WTC11 (cell line): ENCODE measurements around the gene VAMP7. TPM values are rescaled to one million over a fixed set of nuclear protein-coding genes. Genes with fewer than 3 reads are reported as not detected.
"Not testable (repeated sequence)": the region's sequence is repeated elsewhere in the genome, so short reads cannot be mapped to it uniquely, and the experiment has no call there.

ENCODE experiments used
- ATAC-seq: fragments of 200-7000 bp; cut with Tn5 transposase; 2 replicates; pipeline ENCODE4 v1.10.0; 2021; ENCODE audit warnings: mild to moderate bottlenecking, moderate library complexity
- CTCF ChIA-PET: fragments of 300-600 bp; sonication (Branson Sonifier 250); formaldehyde crosslinking; loops from one replicate; lab custom pipeline; 2021; ENCODE audit warnings: antibody characterized with exemption; lab: Charles Lee
- POLR2A ChIA-PET: fragments of 350-600 bp; sonication (Branson Sonifier 250); formaldehyde crosslinking; loops from one replicate; lab custom pipeline; 2021; ENCODE audit warnings: antibody characterized with exemption; lab: Charles Lee
- DNase-seq: peaks from one replicate; pipeline ENCODE4 v3.0.0; 2021; ENCODE audit warnings: low spot score
- H3K27ac Mint-ChIP-seq: 2 replicates; pipeline ENCODE4 v1.8.0; 2021; ENCODE audit warnings: mixed read lengths
- H3K27me3 Mint-ChIP-seq: 2 replicates; pipeline ENCODE4 v1.8.0; 2021; ENCODE audit warnings: low read depth, mild to moderate bottlenecking, moderate library complexity, mixed read lengths
- H3K36me3 Mint-ChIP-seq: 2 replicates; pipeline ENCODE4 v1.8.0; 2021; ENCODE audit warnings: mixed read lengths
- H3K4me1 Mint-ChIP-seq: 2 replicates; pipeline ENCODE4 v1.8.0; 2022; ENCODE audit warnings: mixed read lengths
- H3K4me3 Mint-ChIP-seq: 2 replicates; pipeline ENCODE4 v1.8.0; 2021; ENCODE audit warnings: mild to moderate bottlenecking, moderate library complexity, mixed read lengths
- H3K9me3 Mint-ChIP-seq: 2 replicates; pipeline ENCODE4 v1.8.0; 2021; ENCODE audit warnings: mixed read lengths
- ATF6 ChIP-seq: sonication (generic); formaldehyde crosslinking; IDR thresholded peaks from 2 replicates; pipeline ENCODE4 v1.8.1; 2023; ENCODE audit warnings: mild to moderate bottlenecking, missing genetic modification reagents
- CREM ChIP-seq: sonication (generic); formaldehyde crosslinking; IDR thresholded peaks from 2 replicates; pipeline ENCODE4 v1.8.1; 2022; ENCODE audit warnings: mild to moderate bottlenecking, missing genetic modification reagents, moderate library complexity
- ELF4 ChIP-seq: sonication (generic); formaldehyde crosslinking; IDR thresholded peaks from 2 replicates; pipeline ENCODE4 v1.8.1; 2022; ENCODE audit warnings: low read depth, mild to moderate bottlenecking, moderate library complexity, missing genetic modification reagents
- ETV6 ChIP-seq: sonication (generic); formaldehyde crosslinking; IDR thresholded peaks from 2 replicates; pipeline ENCODE4 v1.8.1; 2022; ENCODE audit warnings: mild to moderate bottlenecking, missing genetic modification reagents
- GABPB1 ChIP-seq: sonication (generic); formaldehyde crosslinking; IDR thresholded peaks from 2 replicates; pipeline ENCODE4 v1.8.1; 2023; ENCODE audit warnings: mild to moderate bottlenecking, missing genetic modification reagents
- HMGXB4 ChIP-seq: sonication (generic); formaldehyde crosslinking; IDR thresholded peaks from 2 replicates; pipeline ENCODE4 v1.8.1; 2023; ENCODE audit warnings: mild to moderate bottlenecking, moderate library complexity, missing genetic modification reagents
- MAX ChIP-seq: sonication (generic); formaldehyde crosslinking; IDR thresholded peaks from 2 replicates; pipeline ENCODE4 v1.8.0; 2022; ENCODE audit warnings: mild to moderate bottlenecking, missing genetic modification reagents
- MXD4 ChIP-seq: fragments of 250-450 bp; sonication (Bioruptor Pico); IDR thresholded peaks from 2 replicates; pipeline ENCODE4 v1.8.0; 2021; ENCODE audit warnings: mild to moderate bottlenecking, moderate library complexity, borderline replicate concordance
- NFATC4 ChIP-seq: fragments of 250-450 bp; sonication (Bioruptor Pico); IDR thresholded peaks from 2 replicates; pipeline ENCODE4 v1.9.0; 2021; ENCODE audit warnings: mild to moderate bottlenecking
- NFYB ChIP-seq: sonication (generic); formaldehyde crosslinking; conservative IDR thresholded peaks from 2 replicates; pipeline ENCODE4 v1.8.0; 2022; ENCODE audit warnings: low read depth, missing genetic modification reagents
- NR1H2 ChIP-seq: sonication (generic); formaldehyde crosslinking; IDR thresholded peaks from 2 replicates; pipeline ENCODE4 v1.9.0; 2021; ENCODE audit warnings: mild to moderate bottlenecking, moderate library complexity, missing genetic modification reagents
- RELA ChIP-seq: sonication (generic); formaldehyde crosslinking; IDR thresholded peaks from 2 replicates; pipeline ENCODE4 v1.8.1; 2022; ENCODE audit warnings: missing genetic modification reagents, mild to moderate bottlenecking, borderline replicate concordance
- RORB ChIP-seq: fragments of 250-450 bp; sonication (Bioruptor Pico); IDR thresholded peaks from 2 replicates; pipeline ENCODE4 v1.9.0; 2021; ENCODE audit warnings: mild to moderate bottlenecking
- TCF7 ChIP-seq: sonication (generic); formaldehyde crosslinking; IDR thresholded peaks from 2 replicates; pipeline ENCODE4 v1.8.0; 2022; ENCODE audit warnings: mild to moderate bottlenecking, low read depth, missing genetic modification reagents, moderate library complexity
- USF1 ChIP-seq: sonication (generic); formaldehyde crosslinking; IDR thresholded peaks from 2 replicates; pipeline ENCODE4 v1.8.0; 2022; ENCODE audit warnings: mild to moderate bottlenecking, missing genetic modification reagents
- USF2 ChIP-seq: sonication (generic); formaldehyde crosslinking; IDR thresholded peaks from 2 replicates; pipeline ENCODE4 v1.8.1; 2023; ENCODE audit warnings: mild to moderate bottlenecking, missing genetic modification reagents, moderate library complexity
- ZNF396 ChIP-seq: fragments of 250-450 bp; sonication (Bioruptor Pico); IDR thresholded peaks from 2 replicates; pipeline ENCODE4 v1.8.0; 2021; ENCODE audit warnings: mild to moderate bottlenecking, moderate library complexity, borderline replicate concordance
- ZNF416 ChIP-seq: fragments of 250-450 bp; sonication (Bioruptor Pico); IDR thresholded peaks from 2 replicates; pipeline ENCODE4 v1.9.0; 2021; ENCODE audit warnings: mild to moderate bottlenecking, inconsistent platforms
- ZNF425 ChIP-seq: fragments of 250-450 bp; sonication (Bioruptor Pico); conservative IDR thresholded peaks from 2 replicates; pipeline ENCODE4 v1.9.0; 2021; ENCODE audit warnings: mild to moderate bottlenecking
- total RNA-seq: library from RNA; stranded (reverse); gene quantifications from 3 replicates; pipeline ENCODE4 v1.2.3, GENCODE V29; 2021

VAMP7 gene
- total RNA-seq, 1 experiment from 2014 or later: 22.1 TPM

- TF ChIP-seq NFYB (CRISPR knock-in tag) (no peak), NR1H2 (no peak), RORB (CRISPR knock-in tag) (no peak), ELF4 (CRISPR knock-in tag) (no peak), ZNF396 (CRISPR knock-in tag) (no peak), ZNF416 (CRISPR knock-in tag) (no peak), MXD4 (CRISPR knock-in tag) (no peak), HMGXB4 (CRISPR knock-in tag) (no peak), ZNF425 (no peak), TCF7 (no peak)
Measured at GRCh38 chrX:155899366-155899765, 18.2 kb downstream of the VAMP7 start (continued).

GRCh38 chrX:155900765-155901164 lies 19.6 kb downstream of the VAMP7 start:
- Mint-ChIP-seq H3K27ac (no peak overlapping the region), H3K4me1 (no peaks in the 10 kb centered on the region), H3K36me3 (peaks cover 74% of the 10 kb centered on the region), H3K27me3 (no peaks in the 10 kb centered on the region), H3K4me3 (no peak overlapping the region), H3K9me3 (peaks cover 57% of the 10 kb centered on the region)
- ChIA-PET POLR2A (no interaction called here), CTCF (no interaction called here)
- no peak for DNase-seq
- TF ChIP-seq ZNF396 (CRISPR knock-in tag) (no peak), RELA (CRISPR knock-in tag) (no peak), USF2 (CRISPR knock-in tag) (no peak), ZNF425 (no peak), NFATC4 (CRISPR knock-in tag) (no peak), NR1H2 (no peak), ATF6 (CRISPR knock-in tag) (no peak), USF1 (no peak), GABPB1 (CRISPR knock-in tag) (no peak), ETV6 (CRISPR knock-in tag) (no peak), CREM (CRISPR knock-in tag) (no peak), MAX (CRISPR knock-in tag) (no peak)
- ATAC-seq: no peak

- POLR2A ChIA-PET, H3K27ac Mint-ChIP-seq, DNase-seq, H3K27me3 Mint-ChIP-seq, CTCF ChIA-PET, H3K4me1 Mint-ChIP-seq, H3K4me3 Mint-ChIP-seq, ATAC-seq: not testable (repeated sequence)
- Mint-ChIP-seq H3K36me3 (peaks cover 86% of the 10 kb centered on the region), H3K9me3 (peaks cover 71% of the 10 kb centered on the region)
Measured at GRCh38 chrX:155907661-155908060, 26.5 kb downstream of the VAMP7 start.
